ENCODE data around the gene IGF2BP3.
"Not testable (repeated sequence)": the region's sequence is repeated elsewhere in the genome, so short reads cannot be mapped to it uniquely, and the experiment has no call there.

IGF2BP3 gene

DNA sequence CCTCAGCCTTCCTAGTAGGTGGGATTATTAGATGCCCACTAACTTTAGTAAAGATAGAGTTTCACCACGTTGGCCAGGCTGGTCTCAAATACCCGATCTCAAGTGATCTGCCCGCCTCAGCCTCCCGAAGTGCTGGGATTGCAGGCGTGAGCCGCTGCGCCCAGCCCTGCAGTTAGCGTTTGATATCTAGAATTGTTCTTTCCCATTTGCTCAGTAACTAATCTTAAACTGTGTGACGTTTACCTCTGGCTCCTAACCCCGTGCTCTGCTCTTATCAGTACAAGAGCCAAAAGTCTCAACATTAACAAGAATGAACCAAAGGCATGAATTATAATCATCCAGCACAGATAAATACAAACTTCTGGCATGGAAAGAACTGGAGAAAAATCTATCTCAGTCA, 47.4 kb downstream of the IGF2BP3 start:
- no peak for DNase-seq (ENCODE audit: low read depth in 3 of 3)

DNA sequence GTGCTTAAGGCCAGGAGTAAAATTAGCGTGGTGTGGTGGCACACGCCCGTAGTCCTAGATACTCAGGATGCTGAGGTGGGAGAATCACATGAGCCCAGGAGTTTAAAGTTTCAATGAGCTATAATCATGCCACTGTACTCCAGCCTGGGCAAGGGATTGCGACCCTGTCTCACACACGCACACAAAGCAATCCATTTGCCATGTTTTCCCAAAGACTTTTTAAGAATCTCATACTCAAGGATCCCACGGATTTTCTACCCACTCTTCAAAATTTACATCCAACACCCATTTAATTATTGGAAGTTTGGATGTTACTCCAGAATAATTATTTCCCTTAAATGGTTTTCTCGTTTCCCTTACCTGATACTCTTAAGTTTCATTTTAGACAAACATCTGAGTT, 47.9 kb downstream of the IGF2BP3 start:
- no peak for DNase-seq (ENCODE audit: low read depth in 3 of 3)

DNA sequence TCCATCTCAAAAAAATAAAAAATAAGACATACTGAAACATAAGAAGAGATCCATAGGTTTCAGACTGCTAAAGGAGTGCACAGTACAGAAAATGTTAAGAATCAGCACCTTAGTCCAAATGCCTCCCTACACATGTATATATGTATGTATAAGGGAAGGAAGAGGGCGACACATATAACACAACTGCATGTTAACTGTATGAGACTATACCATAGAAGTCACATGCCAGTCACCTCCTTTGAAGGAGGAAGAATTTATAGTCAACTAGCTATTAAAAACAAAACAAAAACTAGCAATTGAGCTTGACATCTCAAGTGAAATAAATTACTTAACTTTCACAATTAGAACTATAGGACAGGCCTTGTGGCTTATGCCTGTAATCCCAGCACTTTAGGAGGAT, 50.4 kb downstream of the IGF2BP3 start:
- DNase-seq (ENCODE audit: low read depth in 3 of 3): no peak

GRCh38 chr7:23419160-23419559, 51.1 kb downstream of the IGF2BP3 start:
- DNase-seq (ENCODE audit: low read depth in 3 of 3): no peak

GRCh38 chr7:23418046-23418445, 52.2 kb downstream of the IGF2BP3 start:
- no peak for DNase-seq (ENCODE audit: low read depth in 3 of 3)

DNA sequence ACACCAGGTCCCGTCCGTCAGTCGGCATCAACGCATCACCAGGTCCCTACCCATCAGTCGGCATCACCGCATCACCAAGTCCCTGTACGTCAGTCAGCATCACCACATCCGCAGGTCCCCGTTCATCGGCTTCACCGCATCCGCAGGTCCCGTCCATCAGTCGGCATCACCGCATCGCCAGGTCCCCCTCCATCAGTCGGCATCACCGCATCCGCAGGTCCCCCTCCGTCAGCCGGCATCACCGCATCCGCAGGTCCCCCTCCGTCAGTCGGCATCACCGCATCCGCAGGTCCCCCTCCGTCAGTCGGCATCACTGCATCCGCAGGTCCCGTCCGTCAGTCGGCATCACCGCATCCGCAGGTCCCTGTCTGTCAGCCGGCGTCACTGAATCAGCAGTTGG, 55.1 kb downstream of the IGF2BP3 start:
- DNase-seq (ENCODE audit: low read depth in 3 of 3): no peak

DNA sequence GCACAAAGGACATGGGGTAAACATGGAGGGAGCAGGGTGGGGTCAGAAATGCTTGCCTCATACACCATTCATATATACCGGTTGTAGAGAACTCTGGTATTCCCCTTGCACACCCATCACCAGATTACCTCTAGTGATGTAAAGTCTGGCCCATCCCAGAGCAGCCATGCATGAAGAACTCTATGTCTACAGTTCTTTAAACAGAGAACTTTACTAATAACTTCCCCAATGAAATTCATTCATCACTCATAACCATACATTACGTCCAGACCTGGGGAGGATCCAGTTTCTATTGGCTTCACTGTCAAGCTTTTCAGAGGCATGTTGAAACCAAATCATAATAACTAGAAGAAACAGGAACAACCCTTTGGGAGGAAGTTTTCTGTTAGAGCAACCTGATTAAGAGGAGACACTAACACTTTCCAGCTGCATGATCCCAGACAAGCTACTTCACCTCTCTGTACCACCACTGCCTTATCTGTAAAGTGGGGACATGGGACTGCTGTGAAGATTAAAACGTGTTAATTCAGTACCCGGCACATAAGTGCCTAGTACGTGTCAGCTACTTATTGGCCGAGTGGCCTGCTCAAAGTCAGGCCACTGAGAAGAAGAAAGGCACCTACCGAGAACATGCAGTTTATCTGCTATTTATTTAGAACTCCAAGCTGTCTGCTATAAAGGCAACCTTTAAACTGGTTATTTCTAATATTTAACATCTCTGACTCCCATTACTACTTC, 59.7 kb downstream of the IGF2BP3 start:
- no peak for DNase-seq (ENCODE audit: low read depth in 3 of 3)

DNA sequence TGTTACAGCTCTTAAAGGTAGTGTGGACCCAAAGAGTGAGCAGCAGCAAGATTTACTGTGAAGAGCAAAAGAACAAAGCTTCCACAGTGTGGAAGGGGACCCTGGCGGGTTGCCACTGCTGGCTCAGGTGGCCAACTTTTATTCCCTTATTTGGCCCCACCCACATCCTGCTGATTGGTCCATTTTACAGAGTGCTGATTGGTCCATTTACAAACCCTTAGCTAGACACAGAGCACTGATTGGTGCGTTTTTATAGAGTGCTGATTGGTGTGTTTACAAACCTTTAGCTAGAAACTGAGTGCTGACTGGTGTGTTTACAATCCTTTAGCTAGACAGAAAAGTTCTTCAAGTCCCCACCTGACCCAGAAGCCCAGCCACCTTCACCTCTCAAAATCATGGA, 63.7 kb downstream of the IGF2BP3 start:
- DNase-seq (ENCODE audit: low read depth in 3 of 3): not testable (repeated sequence)

DNA sequence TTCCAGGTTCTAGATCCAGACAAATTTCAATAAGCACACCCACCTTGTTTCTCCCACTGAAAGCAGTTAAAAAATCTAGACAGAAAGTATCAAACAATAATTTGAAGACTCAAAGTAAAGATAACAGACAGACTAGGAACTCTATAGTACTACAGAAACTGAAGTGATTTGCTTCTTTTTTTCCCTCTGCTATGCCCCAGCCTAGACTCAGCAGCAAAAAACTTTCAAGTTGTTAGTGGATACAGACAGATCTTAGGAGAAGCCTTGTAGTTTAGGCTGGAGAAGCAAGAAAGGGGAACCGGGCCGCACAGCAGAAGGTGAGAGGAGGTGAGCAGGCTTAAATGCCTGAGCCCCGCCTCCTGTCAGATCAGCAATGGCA, 65.1 kb downstream of the IGF2BP3 start:
- DNase-seq (ENCODE audit: low read depth in 3 of 3): no peak

DNA sequence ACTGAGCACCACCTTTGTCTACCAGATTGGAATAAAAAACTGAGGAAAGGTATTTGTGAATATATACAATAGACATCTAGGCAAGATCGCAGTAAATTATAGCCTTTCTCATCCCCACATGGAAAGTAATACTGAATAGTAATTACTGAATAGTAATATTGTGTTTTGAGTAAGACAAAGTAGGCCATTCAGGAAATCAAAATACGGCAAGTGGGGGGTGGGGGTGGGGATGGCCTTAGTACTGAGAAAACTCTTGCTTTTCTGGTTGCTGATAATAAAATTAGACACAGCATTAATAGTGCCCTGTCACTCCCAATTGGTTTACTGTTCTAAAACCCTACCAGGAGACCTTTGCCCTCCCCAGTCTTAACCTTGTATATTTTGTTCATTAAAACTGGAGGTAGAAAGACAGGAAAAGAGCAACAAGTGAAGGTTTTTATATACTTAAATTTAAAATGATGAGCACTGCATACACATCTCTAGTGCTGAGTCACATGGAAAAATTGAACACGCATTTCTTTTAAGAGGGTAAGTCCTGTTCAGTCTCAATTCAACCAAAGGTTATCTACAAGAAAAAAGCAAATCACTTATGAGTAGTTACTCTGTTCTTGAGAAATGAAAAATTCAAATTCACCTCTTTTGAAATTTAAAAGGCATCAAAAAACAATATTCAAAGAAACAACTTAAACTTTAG, 65.6 kb downstream of the IGF2BP3 start:
- peak in 1 of 3 experiments; percentile 23 for DNase-seq (ENCODE audit: low read depth in 3 of 3)

GRCh38 chr7:23403970-23404369, 66.3 kb downstream of the IGF2BP3 start:
- DNase-seq (ENCODE audit: low read depth in 3 of 3): no peak

GRCh38 chr7:23398090-23398489, 72.2 kb downstream of the IGF2BP3 start:
- DNase-seq (ENCODE audit: low read depth in 3 of 3): not testable (repeated sequence)

- no peak for DNase-seq (ENCODE audit: low read depth in 3 of 3)
These were observed 73.0 kb downstream of the IGF2BP3 start for GRCh38 chr7:23397241-23397640.

- no peak for DNase-seq (ENCODE audit: low read depth in 3 of 3)
These were observed 73.9 kb downstream of the IGF2BP3 start for GRCh38 chr7:23396222-23397015.

DNA sequence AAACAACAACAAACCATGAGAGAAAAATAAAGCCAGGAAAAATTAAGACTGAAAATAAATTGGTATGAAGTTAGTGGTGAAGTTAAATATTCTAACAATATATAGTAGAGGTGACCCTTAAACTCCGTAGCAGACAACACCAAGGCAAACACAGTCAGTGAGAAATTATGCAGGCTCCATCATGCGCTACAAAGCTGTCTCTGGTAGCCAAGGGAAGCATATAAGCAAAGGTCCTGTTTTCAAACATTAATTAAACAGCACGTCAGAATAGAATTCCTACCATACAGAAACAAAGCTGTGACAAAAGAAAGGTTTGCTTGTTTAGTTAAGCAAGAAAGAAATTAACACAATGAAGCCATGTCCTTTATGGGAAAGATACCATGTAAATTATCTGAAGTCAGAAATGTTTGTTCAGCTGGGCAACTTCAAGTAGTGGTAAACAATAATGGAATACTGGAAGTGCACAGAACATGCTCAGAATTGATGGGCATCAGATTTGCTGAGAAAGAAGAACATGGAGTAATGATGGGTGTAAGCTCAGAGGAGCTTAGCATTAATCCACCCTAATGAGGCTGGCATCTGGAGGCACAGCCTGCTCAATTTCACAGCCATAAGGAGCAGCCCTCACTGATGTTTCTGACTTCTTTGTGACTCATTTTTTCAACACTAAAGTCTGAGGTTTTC, 75.7 kb downstream of the IGF2BP3 start:
- DNase-seq (ENCODE audit: low read depth in 3 of 3): no peak

- DNase-seq (ENCODE audit: low read depth in 3 of 3): no peak
These were observed 76.7 kb downstream of the IGF2BP3 start for GRCh38 chr7:23393636-23394035.

DNA sequence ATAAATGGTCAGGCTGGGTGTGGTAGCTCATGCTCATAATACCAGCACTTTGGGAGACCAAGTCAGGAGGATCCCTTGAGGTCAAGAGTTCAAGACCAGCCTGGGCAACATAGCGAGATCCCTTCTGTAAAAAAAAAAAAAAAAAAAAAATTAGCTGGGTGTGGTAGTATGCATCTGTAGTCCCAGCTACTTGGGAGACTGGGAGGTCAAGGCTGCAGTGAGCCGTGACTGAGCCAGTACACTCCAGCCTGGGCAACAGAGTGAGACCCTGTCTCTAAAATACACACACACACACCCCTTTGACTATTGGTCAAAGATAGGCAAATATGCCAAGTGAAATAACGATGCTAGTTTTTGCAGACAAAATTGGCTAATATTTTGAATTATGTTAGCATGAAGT, 80.6 kb downstream of the IGF2BP3 start:
- DNase-seq (ENCODE audit: low read depth in 3 of 3): no peak

DNA sequence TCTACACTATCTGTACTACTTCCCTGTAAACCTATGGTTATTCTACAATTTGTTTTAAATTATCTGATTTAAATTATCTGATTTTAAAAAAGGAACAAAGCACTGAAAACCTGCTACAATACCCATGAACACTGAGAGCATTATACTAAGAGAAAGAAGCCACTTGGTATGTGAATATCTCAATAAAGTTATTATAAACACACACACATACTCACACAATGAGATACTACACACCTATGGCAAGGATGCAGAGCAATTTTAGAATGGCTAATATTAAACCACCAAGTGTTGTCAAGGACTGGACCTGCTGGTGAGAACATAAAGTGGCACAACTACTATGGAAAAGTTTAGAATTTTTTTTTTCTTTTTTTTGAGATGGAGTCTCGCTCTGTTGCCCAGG, 82.7 kb downstream of the IGF2BP3 start:
- DNase-seq (ENCODE audit: low read depth in 3 of 3): no peak

DNA sequence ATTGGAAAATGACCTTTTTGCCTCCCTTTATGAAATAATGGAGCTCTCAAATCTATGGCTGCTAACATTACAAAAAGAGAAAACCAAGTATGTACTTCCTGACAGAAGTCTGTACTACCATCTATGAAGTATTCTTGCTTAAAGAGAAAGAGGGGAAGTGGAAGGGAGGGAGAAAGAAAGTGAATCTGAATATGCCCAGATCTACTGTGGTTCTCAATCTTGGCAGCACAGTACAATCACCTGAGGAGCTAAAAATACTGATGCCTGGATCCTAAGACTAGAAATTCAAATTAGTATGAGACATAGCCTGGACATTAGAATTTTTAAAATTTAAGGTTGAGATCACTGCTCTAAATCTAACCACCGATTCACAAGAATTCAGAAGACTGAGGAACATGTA, 85.2 kb downstream of the IGF2BP3 start:
- no peak for DNase-seq (ENCODE audit: low read depth in 3 of 3)

DNA sequence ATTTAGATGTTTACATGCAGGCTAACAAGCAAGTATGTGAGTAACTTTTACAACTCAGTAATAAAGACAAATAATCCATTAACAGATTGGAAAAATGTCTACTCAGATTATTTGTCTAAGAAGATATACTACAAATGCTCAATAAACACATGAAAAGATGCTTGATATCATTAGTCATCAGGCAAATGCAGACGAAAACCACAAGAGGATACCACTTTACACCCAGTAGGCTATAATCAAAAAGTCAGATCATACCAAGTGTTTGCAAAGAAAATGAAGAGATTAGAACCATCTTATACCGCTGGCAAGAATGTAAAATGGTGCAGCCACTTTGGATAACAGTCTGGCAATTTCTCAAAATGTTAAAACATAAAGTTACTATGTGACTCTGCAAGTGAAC, 87.1 kb downstream of the IGF2BP3 start:
- DNase-seq (ENCODE audit: low read depth in 3 of 3): no peak

- no peak for DNase-seq (ENCODE audit: low read depth in 3 of 3)
These were observed 89.3 kb downstream of the IGF2BP3 start for GRCh38 chr7:23380961-23381360.

GRCh38 chr7:23380556-23380955, 89.7 kb downstream of the IGF2BP3 start:
- DNase-seq (ENCODE audit: low read depth in 3 of 3): no peak

Measured in stimulated activated CD4-positive, alpha-beta T cell treated with anti-CD3 and anti-CD28 coated beads, TNF-alpha, amount 100 ng/mL, for 24 hours (primary cell).